ENCODE data around the gene ADAMTS17. TPM values are rescaled to one million over a fixed set of nuclear protein-coding genes. Genes with fewer than 3 reads are reported as not detected.

ADAMTS17 gene
- total and polyA plus RNA-seq, 11 donors: 0.30 to 2.4 (median 1.2) TPM

DNA sequence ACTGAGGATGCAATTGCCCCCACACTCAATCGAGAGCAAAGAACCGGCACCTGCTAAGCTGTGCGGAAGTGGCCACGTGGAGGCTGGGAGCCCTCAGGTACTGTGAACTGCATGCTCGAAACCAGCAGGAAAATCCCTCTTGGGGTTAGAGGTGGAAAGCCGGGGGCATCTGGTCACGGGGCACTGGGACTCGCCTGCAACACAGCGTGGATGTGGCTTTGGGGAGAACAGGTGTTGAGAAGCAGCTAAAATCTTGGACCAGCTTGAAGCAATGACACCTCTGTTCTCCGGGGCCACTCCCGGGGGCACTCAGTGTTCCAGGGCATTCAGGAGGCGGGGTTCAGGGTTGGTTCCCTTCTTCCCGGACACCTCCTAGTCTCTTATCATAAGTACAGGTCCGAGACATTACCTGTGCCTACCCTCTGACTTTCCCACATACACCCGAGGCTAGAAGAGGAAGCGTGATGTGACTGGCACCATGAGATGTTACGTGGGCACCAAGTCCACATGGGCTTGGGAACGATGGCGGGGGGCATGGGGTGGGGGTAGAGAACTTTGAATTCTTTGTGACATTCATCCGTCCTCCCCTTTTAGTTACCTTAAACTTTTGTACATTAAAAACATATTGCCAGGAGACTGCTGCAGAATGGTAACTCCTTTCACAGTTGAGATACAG is 172.0 kb downstream of the ADAMTS17 start:
- Histone ChIP-seq H3K27ac (no peak overlapping the region), H3K9me3 (peaks cover 0 to 31% (median 21%) of the 10 kb centered on the region in 12 donors), H3K27me3 (no peaks in the 10 kb centered on the region), H3K4me3 (no peak overlapping the region), H3K36me3 (no peaks in the 10 kb centered on the region), H3K4me1 (peaks cover 0 to 10% (median 0%) of the 10 kb centered on the region in 12 donors)
- TF ChIP-seq POLR2A (IDR thresholded peaks at IDR 0.05): no peak
- TF ChIP-seq, protein P1, sequence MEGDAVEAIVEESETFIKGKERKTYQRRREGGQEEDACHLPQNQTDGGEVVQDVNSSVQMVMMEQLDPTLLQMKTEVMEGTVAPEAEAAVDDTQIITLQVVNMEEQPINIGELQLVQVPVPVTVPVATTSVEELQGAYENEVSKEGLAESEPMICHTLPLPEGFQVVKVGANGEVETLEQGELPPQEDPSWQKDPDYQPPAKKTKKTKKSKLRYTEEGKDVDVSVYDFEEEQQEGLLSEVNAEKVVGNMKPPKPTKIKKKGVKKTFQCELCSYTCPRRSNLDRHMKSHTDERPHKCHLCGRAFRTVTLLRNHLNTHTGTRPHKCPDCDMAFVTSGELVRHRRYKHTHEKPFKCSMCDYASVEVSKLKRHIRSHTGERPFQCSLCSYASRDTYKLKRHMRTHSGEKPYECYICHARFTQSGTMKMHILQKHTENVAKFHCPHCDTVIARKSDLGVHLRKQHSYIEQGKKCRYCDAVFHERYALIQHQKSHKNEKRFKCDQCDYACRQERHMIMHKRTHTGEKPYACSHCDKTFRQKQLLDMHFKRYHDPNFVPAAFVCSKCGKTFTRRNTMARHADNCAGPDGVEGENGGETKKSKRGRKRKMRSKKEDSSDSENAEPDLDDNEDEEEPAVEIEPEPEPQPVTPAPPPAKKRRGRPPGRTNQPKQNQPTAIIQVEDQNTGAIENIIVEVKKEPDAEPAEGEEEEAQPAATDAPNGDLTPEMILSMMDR (IDR thresholded peaks at IDR 0.05): no peak
- WGBS, 4 donors: 91 to 93% (median 92%) methylated on average over 20 of the region's 20 CpGs
- DNase-seq: no peak
- intact Hi-C loops (cut with DNase I): loop anchor here in 1 of 10 donors (10.0 kb wide), 1 partner anchor 165 kb away; no protein-coding TSS in a partner anchor
- ATAC-seq: no peak

DNA sequence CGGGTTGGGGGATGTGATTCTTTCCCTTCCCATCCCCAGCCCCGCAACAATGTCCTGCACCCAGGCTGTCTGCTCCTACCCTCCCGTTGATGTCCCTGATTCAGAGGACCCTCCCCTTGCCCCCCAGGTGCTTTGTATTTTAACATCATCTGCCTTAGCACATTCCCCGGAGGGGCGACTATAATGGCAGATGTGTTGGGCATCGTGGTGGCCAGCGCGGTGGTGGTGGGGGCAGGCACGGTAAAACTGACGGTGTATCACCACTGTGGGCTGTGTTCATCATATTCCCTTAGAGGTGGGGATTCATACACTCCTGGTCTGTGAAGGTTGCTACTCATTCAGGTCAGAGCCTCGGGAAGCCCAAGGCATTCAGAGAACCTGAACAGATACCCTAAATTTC is 173.0 kb downstream of the ADAMTS17 start:
- peaks cover 0 to 10% (median 0%) of the 10 kb centered on the region in 12 donors for H3K4me1 ChIP-seq
- no peaks in the 10 kb centered on the region for H3K36me3 ChIP-seq
- no peak for DNase-seq
- H3K27me3 ChIP-seq: no peaks in the 10 kb centered on the region
- no peak overlapping the region for H3K4me3 ChIP-seq
- no peak for ATAC-seq
- TF ChIP-seq, protein P1 (IDR thresholded peaks at IDR 0.05): no peak
- TF ChIP-seq POLR2A (IDR thresholded peaks at IDR 0.05): no peak
- WGBS, 4 donors: 92 to 96% (median 93%) methylated on average over 11 of the region's 11 CpGs
- intact Hi-C loops (cut with DNase I): no loop called here
- no peak overlapping the region for H3K27ac ChIP-seq
- peaks cover 0 to 24% (median 21%) of the 10 kb centered on the region in 12 donors for H3K9me3 ChIP-seq

DNA sequence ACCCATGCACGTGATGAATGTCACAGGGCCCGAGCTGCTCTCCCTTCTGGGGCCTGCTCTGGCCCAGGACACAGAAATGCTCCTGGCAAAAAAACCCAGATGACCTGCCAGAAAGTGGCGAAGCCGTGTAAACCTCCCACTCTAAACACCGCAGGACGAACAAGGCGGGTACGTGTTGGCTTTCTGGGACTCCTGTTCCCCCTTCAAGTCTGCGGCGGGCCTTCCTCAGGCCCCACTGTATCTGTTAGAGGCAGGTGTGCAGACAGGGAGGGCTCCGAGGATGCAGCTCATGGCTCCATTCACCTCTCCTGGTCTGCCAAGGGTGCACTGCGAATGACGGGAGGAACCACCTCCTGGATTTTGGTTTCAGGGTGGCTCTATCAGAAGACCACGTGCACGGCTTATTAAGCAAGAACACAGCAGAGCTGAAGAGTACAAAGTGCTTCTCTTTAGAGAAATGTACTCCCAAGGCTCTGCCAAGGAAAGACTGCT is 173.8 kb downstream of the ADAMTS17 start:
- Histone ChIP-seq H3K27ac (peak overlapping the region in 3 of 12 donors; percentile 12 to 63 (median 40)), H3K4me1 (peaks cover 0 to 10% (median 0%) of the 10 kb centered on the region in 12 donors), H3K9me3 (peaks cover 0 to 16% (median 14%) of the 10 kb centered on the region in 12 donors), H3K36me3 (no peaks in the 10 kb centered on the region), H3K27me3 (no peaks in the 10 kb centered on the region), H3K4me3 (no peak overlapping the region)
- intact Hi-C loops (cut with DNase I): loop anchor here in 1 of 10 donors (2.0 kb wide), 1 partner anchor 21 kb away; no protein-coding TSS in a partner anchor
- peak; percentile 63 to 83 (median 74) for ATAC-seq
- DNase-seq: no peak
- TF ChIP-seq, protein P1 (IDR thresholded peaks at IDR 0.05): no peak
- TF ChIP-seq POLR2A (IDR thresholded peaks at IDR 0.05): no peak
- whole genome bisulfite sequencing, 4 donors: 62 to 77% (median 72%) methylated on average over 15 of the region's 15 CpGs

DNA sequence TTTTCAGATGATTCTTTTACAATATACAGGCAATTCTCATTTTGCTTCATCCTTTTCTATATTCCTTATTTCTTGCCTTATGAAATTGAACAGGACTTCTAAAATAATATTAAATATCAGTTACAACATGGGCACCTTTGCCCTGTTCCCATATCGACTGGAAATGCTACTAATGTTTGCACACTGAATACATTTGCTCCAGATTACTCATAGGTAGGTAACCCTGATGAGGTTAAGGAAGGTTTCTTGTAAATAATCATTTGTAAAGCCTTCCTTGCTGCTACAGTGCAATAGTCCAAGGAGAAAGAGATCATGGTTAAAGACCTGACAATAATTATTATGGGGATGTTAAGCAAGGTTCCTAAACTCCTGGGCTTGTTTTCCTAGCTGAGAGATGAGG is 175.5 kb downstream of the ADAMTS17 start:
- TF ChIP-seq, protein P1 (IDR thresholded peaks at IDR 0.05): no peak
- no peak for DNase-seq
- ATAC-seq: no peak
- H3K4me3 ChIP-seq: no peak overlapping the region
- H3K27me3 ChIP-seq: no peaks in the 10 kb centered on the region
- intact Hi-C loops (cut with DNase I): loop anchor here in 1 of 10 donors (2.0 kb wide), 1 partner anchor 20 kb away; no protein-coding TSS in a partner anchor
- H3K9me3 ChIP-seq: no peaks in the 10 kb centered on the region
- 85 to 94% (median 90%) methylated on average over 1 of the region's 1 CpG for WGBS, 4 donors
- peaks cover 0 to 10% (median 0%) of the 10 kb centered on the region in 12 donors for H3K4me1 ChIP-seq
- H3K36me3 ChIP-seq: no peaks in the 10 kb centered on the region
- H3K27ac ChIP-seq: no peak overlapping the region

All from heart left ventricle (tissue), 16 donors.